Cardiac muscle cell (in vitro differentiated cells and primary cell): Measurements from ENCODE around the gene ZNF641. TPM values are rescaled to one million over a fixed set of nuclear protein-coding genes. Genes with fewer than 3 reads are reported as not detected.

ENCODE experiments used
- DNase-seq, 2 donors: peaks; one replicate each; pipeline versions ENCODE4 v3.0.0 to v3.0.0-alpha.2; 2010 to 2017; ENCODE audit warnings: low read depth in 1 of 2, low spot score in 1 of 2
- H3K27ac ChIP-seq: fragments of 200-600 bp; sonication (generic); 2 replicates; pipeline ENCODE4 v1.5.1; 2016
- H3K27me3 ChIP-seq: fragments of 200-600 bp; sonication (generic); 2 replicates; pipeline ENCODE4 v1.6.0; 2016; ENCODE audit warnings: control low read depth
- H3K36me3 ChIP-seq: fragments of 200-600 bp; sonication (generic); 2 replicates; pipeline ENCODE4 v1.5.1; 2016; ENCODE audit warnings: control low read depth
- H3K4me1 ChIP-seq: fragments of 200-600 bp; sonication (generic); 2 replicates; pipeline ENCODE4 v1.8.1; 2017; ENCODE audit warnings: low read depth, mild to moderate bottlenecking, mixed run types
- H3K4me3 ChIP-seq: fragments of 200-600 bp; sonication (generic); 2 replicates; pipeline ENCODE4 v1.5.1; 2016; ENCODE audit warnings: mild to moderate bottlenecking
- H3K9me3 ChIP-seq: fragments of 200-600 bp; sonication (generic); 2 replicates; pipeline ENCODE4 v1.5.1; 2017; ENCODE audit warnings: low read depth, mild to moderate bottlenecking, control low read depth
- polyA plus RNA-seq: library from polyadenylated mRNA; unstranded; fragments of >200 nt; fragmentation: Nextera tagmentation; extraction: Ambion mirVana; gene quantifications from 2 replicates; pipeline ENCODE4 v1.2.1, GENCODE V29; 2016
- total RNA-seq: library from RNA; depleted of rRNA; stranded (reverse); fragments of >200 nt; gene quantifications from 2 replicates; pipeline ENCODE4 v1.2.3, GENCODE V29; 2016
- TF ChIP-seq, protein P1 (sequence below): IDR thresholded peaks from 2 replicates; pipeline ENCODE4 v1.5.1; 2012; ENCODE audit warnings: low read depth, mild to moderate bottlenecking, low read length

ZNF641 gene
- total and polyA plus RNA-seq, 2 experiments from 2014 or later, result 5.3 to 12.5 TPM

DNA sequence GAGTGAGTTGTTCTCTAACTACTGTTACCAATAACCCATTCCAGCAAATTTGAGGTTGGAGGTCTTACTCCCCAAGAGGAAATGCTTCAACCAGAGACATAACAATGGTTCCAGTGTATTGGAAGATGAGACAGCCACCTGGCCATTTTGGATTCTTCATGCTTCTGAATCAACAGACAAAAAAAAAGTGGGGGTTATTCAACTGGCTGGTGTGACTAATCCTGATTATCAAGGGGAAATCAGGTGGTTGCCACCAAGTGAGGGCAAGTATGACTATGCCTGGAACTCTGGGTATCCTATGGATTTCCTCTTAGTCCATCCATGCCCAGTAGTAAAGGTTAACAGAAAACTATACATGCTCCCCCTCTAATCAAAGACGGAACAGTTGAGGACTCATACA is 29.9 kb upstream of the ZNF641 start:
- Histone ChIP-seq H3K36me3 (no peaks in the 10 kb centered on the region), H3K27me3 (no peaks in the 10 kb centered on the region), H3K9me3 (no peaks in the 10 kb centered on the region), H3K4me1 (no peaks in the 10 kb centered on the region), H3K4me3 (no peak overlapping the region), H3K27ac (no peak overlapping the region)
- TF ChIP-seq, protein P1, sequence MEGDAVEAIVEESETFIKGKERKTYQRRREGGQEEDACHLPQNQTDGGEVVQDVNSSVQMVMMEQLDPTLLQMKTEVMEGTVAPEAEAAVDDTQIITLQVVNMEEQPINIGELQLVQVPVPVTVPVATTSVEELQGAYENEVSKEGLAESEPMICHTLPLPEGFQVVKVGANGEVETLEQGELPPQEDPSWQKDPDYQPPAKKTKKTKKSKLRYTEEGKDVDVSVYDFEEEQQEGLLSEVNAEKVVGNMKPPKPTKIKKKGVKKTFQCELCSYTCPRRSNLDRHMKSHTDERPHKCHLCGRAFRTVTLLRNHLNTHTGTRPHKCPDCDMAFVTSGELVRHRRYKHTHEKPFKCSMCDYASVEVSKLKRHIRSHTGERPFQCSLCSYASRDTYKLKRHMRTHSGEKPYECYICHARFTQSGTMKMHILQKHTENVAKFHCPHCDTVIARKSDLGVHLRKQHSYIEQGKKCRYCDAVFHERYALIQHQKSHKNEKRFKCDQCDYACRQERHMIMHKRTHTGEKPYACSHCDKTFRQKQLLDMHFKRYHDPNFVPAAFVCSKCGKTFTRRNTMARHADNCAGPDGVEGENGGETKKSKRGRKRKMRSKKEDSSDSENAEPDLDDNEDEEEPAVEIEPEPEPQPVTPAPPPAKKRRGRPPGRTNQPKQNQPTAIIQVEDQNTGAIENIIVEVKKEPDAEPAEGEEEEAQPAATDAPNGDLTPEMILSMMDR, result no peak
- DNase-seq, result no peak

DNA sequence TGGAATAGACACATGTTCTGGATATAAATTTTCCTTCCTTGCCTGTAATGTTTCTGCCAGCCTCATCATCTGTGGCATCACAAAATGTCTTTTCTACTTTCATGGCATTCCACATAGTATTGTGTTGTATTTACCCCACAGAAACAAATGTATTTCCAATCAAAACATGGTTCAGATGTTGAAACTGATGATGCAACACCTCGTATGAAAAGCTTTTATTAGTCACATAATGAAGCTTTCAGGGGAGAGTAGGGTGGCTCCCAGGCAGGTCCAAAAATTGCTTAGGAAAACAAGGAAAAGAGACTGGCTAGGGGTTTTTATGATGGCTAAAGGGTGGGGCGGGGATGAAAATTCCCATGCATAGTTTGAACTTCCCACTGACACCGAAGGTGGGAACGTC is 29.1 kb upstream of the ZNF641 start:
- TF ChIP-seq, protein P1, result no peak
- peak in 1 of 2 donors; percentile 33 for DNase-seq
- H3K9me3 ChIP-seq, result no peaks in the 10 kb centered on the region
- no peaks in the 10 kb centered on the region for H3K27me3 ChIP-seq
- no peak overlapping the region for H3K27ac ChIP-seq
- H3K4me1 ChIP-seq, result no peaks in the 10 kb centered on the region
- H3K36me3 ChIP-seq, result no peaks in the 10 kb centered on the region
- H3K4me3 ChIP-seq, result no peak overlapping the region

DNA sequence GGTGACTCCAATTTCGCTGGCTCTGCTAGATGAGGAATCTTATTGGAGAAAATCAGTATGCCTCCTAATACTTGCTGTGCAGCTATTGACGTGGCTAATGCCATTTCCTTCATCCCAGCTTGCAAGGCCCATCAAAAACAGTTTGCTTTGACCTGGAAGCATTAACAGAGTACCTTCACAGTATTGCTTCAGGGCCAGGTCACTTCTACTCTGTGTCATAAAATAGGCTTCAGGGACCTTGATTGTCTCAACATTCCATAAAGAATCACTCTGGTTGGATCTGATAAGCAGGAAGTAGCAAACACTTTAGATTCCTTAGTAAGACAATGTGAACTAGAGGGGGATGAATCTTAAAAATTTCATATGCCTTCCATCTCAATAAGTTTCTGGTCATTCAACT is 26.9 kb upstream of the ZNF641 start:
- Histone ChIP-seq H3K9me3 (no peaks in the 10 kb centered on the region), H3K4me1 (no peaks in the 10 kb centered on the region), H3K27me3 (no peaks in the 10 kb centered on the region), H3K27ac (no peak overlapping the region), H3K36me3 (no peaks in the 10 kb centered on the region), H3K4me3 (no peak overlapping the region)
- TF ChIP-seq, protein P1, result no peak
- no peak for DNase-seq

DNA sequence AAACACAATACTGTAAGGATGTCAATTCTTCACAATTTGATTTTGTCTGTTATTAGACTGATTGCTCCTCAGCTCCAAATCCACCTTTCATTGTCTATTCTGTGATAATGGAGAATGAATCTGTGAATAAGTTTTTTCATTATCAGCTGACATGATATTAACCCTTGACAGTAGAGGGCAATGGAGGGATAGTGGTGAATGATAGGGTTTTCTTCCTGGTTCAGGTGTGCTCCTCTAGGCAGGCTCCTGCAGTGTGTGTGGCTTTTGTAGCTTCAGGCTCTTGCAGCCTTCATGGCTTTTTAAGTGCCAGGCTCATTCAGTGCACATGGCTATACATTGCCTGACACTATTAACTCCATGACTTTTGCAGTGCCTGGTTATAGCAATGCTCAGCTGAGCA is 23.4 kb upstream of the ZNF641 start:
- Histone ChIP-seq H3K27me3 (no peaks in the 10 kb centered on the region), H3K4me3 (no peak overlapping the region), H3K36me3 (no peaks in the 10 kb centered on the region), H3K9me3 (no peaks in the 10 kb centered on the region), H3K27ac (no peak overlapping the region), H3K4me1 (no peaks in the 10 kb centered on the region)
- no peak for DNase-seq
- TF ChIP-seq, protein P1, result no peak

DNA sequence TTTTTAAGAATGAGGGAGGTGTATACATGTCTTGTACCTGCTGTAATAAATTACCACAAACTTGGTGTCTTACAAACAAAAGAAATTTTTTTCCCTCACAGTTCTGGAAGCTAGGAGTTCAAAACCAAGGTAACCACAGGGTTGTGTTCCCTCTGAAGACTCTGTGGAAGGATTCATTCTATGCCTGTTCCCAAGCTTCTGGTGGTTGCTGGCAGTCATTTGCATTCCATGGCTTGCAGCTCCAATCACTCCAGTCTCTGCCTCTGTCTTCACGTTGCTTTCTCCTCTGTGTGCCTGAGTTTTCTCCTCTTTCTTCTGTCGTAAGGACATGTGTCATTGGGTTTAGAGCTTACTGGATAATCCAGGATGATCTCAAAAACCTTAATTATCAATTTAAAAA is 15.4 kb upstream of the ZNF641 start:
- no peaks in the 10 kb centered on the region for H3K4me1 ChIP-seq
- H3K36me3 ChIP-seq, result no peaks in the 10 kb centered on the region
- no peak overlapping the region for H3K27ac ChIP-seq
- no peaks in the 10 kb centered on the region for H3K9me3 ChIP-seq
- no peaks in the 10 kb centered on the region for H3K27me3 ChIP-seq
- DNase-seq, result peak in 1 of 2 donors; percentile 23
- no peak overlapping the region for H3K4me3 ChIP-seq
- TF ChIP-seq, protein P1, result no peak
